Caco-2 (cell line): ENCODE measurements around the gene IRF2BP1. TPM values are rescaled to one million over a fixed set of nuclear protein-coding genes. Genes with fewer than 3 reads are reported as not detected.

ENCODE experiments used
- BruUV-seq: library from RNA; stranded (reverse); fragments of 400-500 nt; replicated peaks from 2 replicates; lab custom pipeline; 2021; lab: Mats Ljungman, UMichigan
- CTCF ChIA-PET: fragments of 300-600 bp; sonication (Branson Sonifier 250); formaldehyde crosslinking; loops from one replicate; lab custom pipeline; 2022; ENCODE audit warnings: antibody characterized with exemption; lab: Charles Lee
- POLR2A ChIA-PET: fragments of 300-600 bp; sonication (Branson Sonifier 250); formaldehyde crosslinking; loops from one replicate; lab custom pipeline; 2022; ENCODE audit warnings: antibody characterized with exemption; lab: Charles Lee
- DNase-seq, 2 experiments: peaks; one replicate each; pipeline versions ENCODE4 v3.0.0 to v3.0.0-alpha.2; 2020 to 2022
- H3K27me3 ChIP-seq: replicated peaks from 2 replicates; pipeline ENCODE4 v1.6.0; 2011; ENCODE audit warnings: low read length; ENCODE audit not compliant: control insufficient read depth, insufficient read depth
- H3K36me3 ChIP-seq: 2 replicates; pipeline ENCODE4 v1.5.1; 2011; ENCODE audit warnings: low read length; ENCODE audit not compliant: control insufficient read depth, insufficient read depth
- H3K4me1 ChIP-seq: fragments of 250-450 bp; sonication (Bioruptor Pico); 2 replicates; pipeline ENCODE4 v1.5.1; 2020; ENCODE audit warnings: mild to moderate bottlenecking
- H3K4me3 ChIP-seq: 2 replicates; pipeline ENCODE4 v1.5.1; 2011; ENCODE audit warnings: low read depth, mild to moderate bottlenecking, control low read depth, low read length
- H3K9me3 ChIP-seq: fragments of 250-450 bp; sonication (Bioruptor Pico); 2 replicates; pipeline ENCODE4 v1.5.1; 2020; ENCODE audit warnings: mild to moderate bottlenecking, moderate library complexity
- H3K27ac Mint-ChIP-seq: one replicate; pipeline ENCODE4 v1.8.0; 2022; ENCODE audit warnings: mixed read lengths; ENCODE audit not compliant: unreplicated experiment
- H3K27me3 Mint-ChIP-seq: one replicate; pipeline ENCODE4 v1.8.0; 2022; ENCODE audit warnings: mixed read lengths; ENCODE audit not compliant: insufficient read depth, unreplicated experiment
- H3K36me3 Mint-ChIP-seq: one replicate; pipeline ENCODE4 v1.8.0; 2022; ENCODE audit warnings: mild to moderate bottlenecking, mixed read lengths; ENCODE audit not compliant: insufficient read depth, unreplicated experiment
- H3K4me1 Mint-ChIP-seq: one replicate; pipeline ENCODE4 v1.8.0; 2022; ENCODE audit warnings: low read depth, mixed read lengths; ENCODE audit not compliant: unreplicated experiment
- H3K4me3 Mint-ChIP-seq: one replicate; pipeline ENCODE4 v1.8.0; 2022; ENCODE audit warnings: mild to moderate bottlenecking, moderate library complexity, mixed read lengths; ENCODE audit not compliant: unreplicated experiment
- H3K9me3 Mint-ChIP-seq: one replicate; pipeline ENCODE4 v1.8.0; 2022; ENCODE audit warnings: mixed read lengths; ENCODE audit not compliant: unreplicated experiment
- CTCF ChIP-seq, 2 experiments: fragments of 200-600 bp in 1 of 2; IDR thresholded peaks; 1 replicate in 1 of 2; 2 replicates in 1 of 2; pipeline versions ENCODE4 v1.5.1 to v1.8.0; 2011 to 2022; ENCODE audit warnings: antibody characterized with exemption in 1 of 2, control low read depth in 1 of 2, inconsistent platforms in 1 of 2, low read depth in 1 of 2, low read length in 1 of 2, mild to moderate bottlenecking in 1 of 2, moderate library complexity in 1 of 2; ENCODE audit not compliant: insufficient read depth in 1 of 2, severe bottlenecking in 1 of 2, unreplicated experiment in 1 of 2
- intact Hi-C: fragments of 100-400 bp; cut with micrococcal nuclease; formaldehyde crosslinking; loops from one replicate; pipeline ENCODE4 v1.10.0; 2022; ENCODE audit not compliant: unreplicated experiment
- total RNA-seq: library from RNA; stranded (reverse); gene quantifications from 2 replicates; pipeline ENCODE4 v1.2.3, GENCODE V29; 2022

The IRF2BP1 gene
- total RNA-seq, 1 experiment from 2014 or later: 27.6 TPM

DNA sequence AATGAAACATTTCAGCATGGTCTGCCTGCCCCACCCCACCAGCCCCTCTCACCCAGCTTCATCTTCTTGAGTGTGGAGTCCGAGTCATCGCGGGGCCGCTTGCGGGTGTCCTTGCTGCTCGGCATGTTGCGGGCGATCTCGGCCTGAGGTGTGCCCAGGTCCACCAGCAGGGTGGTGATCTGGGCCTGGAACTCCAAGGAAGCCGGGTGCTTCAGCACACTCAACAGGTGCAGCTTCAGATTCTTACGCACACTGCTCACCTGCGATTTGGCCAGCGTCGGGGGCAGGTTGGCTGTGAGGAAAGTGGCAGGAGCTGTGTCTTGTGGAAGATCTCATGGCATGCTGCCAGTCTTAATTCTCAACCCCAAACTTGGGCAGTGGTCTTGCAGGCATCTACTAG, 43.7 kb downstream of the IRF2BP1 start:
- no peak for TF ChIP-seq CTCF (IDR thresholded peaks at IDR 0.05; ENCODE audit: insufficient read depth in 1 of 2, low read depth in 1 of 2, low read length in 1 of 2, severe bottlenecking in 1 of 2, unreplicated experiment in 1 of 2)
- Histone ChIP-seq H3K4me1 (no peaks in the 10 kb centered on the region), H3K9me3 (no peaks in the 10 kb centered on the region), H3K27me3 (no peaks in the 10 kb centered on the region), H3K4me3 (no peak overlapping the region), H3K36me3 (peaks cover 3% of the 10 kb centered on the region)
- Mint-ChIP-seq H3K4me3 (no peak overlapping the region), H3K36me3 (peaks cover 89% of the 10 kb centered on the region), H3K27ac (no peak overlapping the region), H3K27me3 (no peaks in the 10 kb centered on the region), H3K4me1 (no peaks in the 10 kb centered on the region), H3K9me3 (no peaks in the 10 kb centered on the region)
- BruUV-seq: no TSS peak
- ChIA-PET POLR2A (no interaction called here), CTCF (interaction anchor here (0.6 kb wide), 1 partner anchor 165 kb away, joined by 3 read pairs; no protein-coding TSS in a partner anchor)
- no peak for DNase-seq
- intact Hi-C loops: no loop called here

- no peaks in the 10 kb centered on the region for H3K27me3 ChIP-seq
- peaks cover 97% of the 10 kb centered on the region for H3K36me3 Mint-ChIP-seq
- peaks cover 7% of the 10 kb centered on the region for H3K36me3 ChIP-seq
- no peaks in the 10 kb centered on the region for H3K9me3 Mint-ChIP-seq
- intact Hi-C loops: no loop called here
- POLR2A ChIA-PET: no interaction called here
- no peak for DNase-seq
- H3K4me3 ChIP-seq: no peak overlapping the region
- CTCF ChIA-PET: interaction anchor here (0.6 to 1.3 kb wide), 2 partner anchors 18 to 52 kb away, joined by 3 to 7 read pairs; partner anchors contain the start of gene DMPK
- no peaks in the 10 kb centered on the region for H3K9me3 ChIP-seq
- H3K4me1 ChIP-seq: no peaks in the 10 kb centered on the region
- H3K4me3 Mint-ChIP-seq: no peak overlapping the region
- H3K4me1 Mint-ChIP-seq: no peaks in the 10 kb centered on the region
- BruUV-seq: no TSS peak
- H3K27ac Mint-ChIP-seq: no peak overlapping the region
- TF ChIP-seq CTCF (IDR thresholded peaks at IDR 0.05; ENCODE audit: insufficient read depth in 1 of 2, low read depth in 1 of 2, low read length in 1 of 2, severe bottlenecking in 1 of 2, unreplicated experiment in 1 of 2): no peak
- no peaks in the 10 kb centered on the region for H3K27me3 Mint-ChIP-seq
Measured at GRCh38 chr19:45834970-45835369, 51.0 kb downstream of the IRF2BP1 start.

Other genes starting within 250 kb of the IRF2BP1 start
- 33.9 and 38.8 TPM in 2 replicates for gene EML2, start 246.7 kb downstream of the IRF2BP1 start, total RNA-seq
- 2.6 and 4.6 TPM in 2 replicates for gene GIPR, start 217.9 kb downstream of the IRF2BP1 start, total RNA-seq
- gene SNRPD2, start 194.2 kb downstream of the IRF2BP1 start, total RNA-seq: 579 and 587 TPM in 2 replicates
- gene QPCTL, start 193.5 kb downstream of the IRF2BP1 start, total RNA-seq: 16.9 and 20.2 TPM in 2 replicates
- gene FBXO46, start 155.2 kb downstream of the IRF2BP1 start, total RNA-seq: 31.0 and 37.0 TPM in 2 replicates
- gene MEIOSIN, start 152.7 kb downstream of the IRF2BP1 start, total RNA-seq: not detected in 2 replicates
- gene SIX5, start 116.9 kb downstream of the IRF2BP1 start, total RNA-seq: 23.7 and 28.6 TPM in 2 replicates
- 28.1 and 30.2 TPM in 2 replicates for gene DMPK, start 103.7 kb downstream of the IRF2BP1 start, total RNA-seq
- gene DMWD, start 93.3 kb downstream of the IRF2BP1 start, total RNA-seq: 72.4 and 76.3 TPM in 2 replicates
- 0.23 and 0.30 TPM in 2 replicates for gene RSPH6A, start 70.8 kb downstream of the IRF2BP1 start, total RNA-seq
- 81.8 and 85.0 TPM in 2 replicates for gene SYMPK, start 23.0 kb downstream of the IRF2BP1 start, total RNA-seq
- gene FOXA3, start 21.8 kb downstream of the IRF2BP1 start, total RNA-seq: 15.3 and 19.0 TPM in 2 replicates
- 15.8 and 18.1 TPM in 2 replicates for gene MYPOP, start 16.5 kb upstream of the IRF2BP1 start, total RNA-seq
- not detected in 2 replicates for gene NANOS2, start 28.6 kb upstream of the IRF2BP1 start, total RNA-seq
- 0.05 TPM in 1 of 2 replicates, not detected in the other for gene NOVA2, start 87.7 kb upstream of the IRF2BP1 start, total RNA-seq
- gene CCDC61, start 109.3 kb upstream of the IRF2BP1 start, total RNA-seq: 17.1 and 21.1 TPM in 2 replicates
- gene PGLYRP1, start 136.9 kb upstream of the IRF2BP1 start, total RNA-seq: not detected in 2 replicates
- gene IGFL4, start 154.9 kb upstream of the IRF2BP1 start, total RNA-seq: 3.9 and 4.4 TPM in 2 replicates
- 0.53 TPM in 1 of 2 replicates, not detected in the other for gene IGFL3, start 238.5 kb upstream of the IRF2BP1 start, total RNA-seq